Mesothelial cell of epicardium (in vitro differentiated cells): ENCODE data around the gene ADAM12. TPM values are rescaled to one million over a fixed set of nuclear protein-coding genes. Genes with fewer than 3 reads are reported as not detected.
A peak's percentile ranks its signal among the peaks of the same experiment; 100 is the strongest.

Source experiments
- DNase-seq, 2 experiments: peaks; one replicate each; pipeline ENCODE4 v3.0.0; 2021; ENCODE audit warnings: low spot score in 2 of 2; ENCODE audit not compliant: unreplicated experiment in 2 of 2
- H3K27ac Mint-ChIP-seq: 2 replicates; pipeline ENCODE4 v1.8.0; 2021; ENCODE audit warnings: mixed read lengths
- H3K27me3 Mint-ChIP-seq: 2 replicates; pipeline ENCODE4 v1.8.0; 2021; ENCODE audit warnings: low read depth, mixed read lengths
- H3K36me3 Mint-ChIP-seq: 2 replicates; pipeline ENCODE4 v1.8.0; 2021; ENCODE audit warnings: mixed read lengths
- H3K4me1 Mint-ChIP-seq: 2 replicates; pipeline ENCODE4 v1.8.0; 2021; ENCODE audit warnings: mixed read lengths
- H3K4me3 Mint-ChIP-seq: 2 replicates; pipeline ENCODE4 v1.8.0; 2021; ENCODE audit warnings: mild to moderate bottlenecking, moderate library complexity, mixed read lengths
- H3K9me3 Mint-ChIP-seq: 2 replicates; pipeline ENCODE4 v1.8.0; 2021; ENCODE audit warnings: mixed read lengths
- total RNA-seq: library from RNA; stranded (reverse); gene quantifications from 3 replicates; pipeline ENCODE4 v1.2.1, GENCODE V29; 2021
- TF ChIP-seq, protein P1 (sequence below): fragments of 200-600 bp; sonication (generic); IDR thresholded peaks from one replicate; pipeline ENCODE4 v1.5.0; 2021; ENCODE audit warnings: antibody characterized with exemption; ENCODE audit not compliant: unreplicated experiment

ADAM12 gene
- total RNA-seq, 1 donor from 2014 or later, result 13.3 TPM

DNA sequence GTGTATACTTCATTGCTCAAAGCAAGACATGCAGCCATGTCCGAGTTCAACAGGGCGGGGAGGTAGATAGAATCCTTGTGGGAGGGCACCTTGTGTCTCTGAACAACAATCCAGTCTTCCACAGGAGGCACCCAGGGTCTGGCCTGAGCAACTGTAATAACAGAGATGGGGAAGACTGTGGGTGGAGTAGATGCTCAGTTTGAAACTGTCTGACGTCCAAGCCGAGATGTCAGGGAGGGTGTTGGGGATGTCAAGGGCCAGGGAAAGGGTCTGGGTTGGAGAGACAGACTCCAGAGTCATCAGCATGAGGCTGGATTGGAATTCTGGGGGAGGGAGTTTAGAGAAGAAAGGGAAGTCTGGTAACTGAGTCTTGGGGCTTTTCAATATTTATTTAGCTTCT, 403.9 kb downstream of the ADAM12 start:
- peaks cover 12% of the 10 kb centered on the region for H3K4me1 Mint-ChIP-seq
- TF ChIP-seq, protein P1, sequence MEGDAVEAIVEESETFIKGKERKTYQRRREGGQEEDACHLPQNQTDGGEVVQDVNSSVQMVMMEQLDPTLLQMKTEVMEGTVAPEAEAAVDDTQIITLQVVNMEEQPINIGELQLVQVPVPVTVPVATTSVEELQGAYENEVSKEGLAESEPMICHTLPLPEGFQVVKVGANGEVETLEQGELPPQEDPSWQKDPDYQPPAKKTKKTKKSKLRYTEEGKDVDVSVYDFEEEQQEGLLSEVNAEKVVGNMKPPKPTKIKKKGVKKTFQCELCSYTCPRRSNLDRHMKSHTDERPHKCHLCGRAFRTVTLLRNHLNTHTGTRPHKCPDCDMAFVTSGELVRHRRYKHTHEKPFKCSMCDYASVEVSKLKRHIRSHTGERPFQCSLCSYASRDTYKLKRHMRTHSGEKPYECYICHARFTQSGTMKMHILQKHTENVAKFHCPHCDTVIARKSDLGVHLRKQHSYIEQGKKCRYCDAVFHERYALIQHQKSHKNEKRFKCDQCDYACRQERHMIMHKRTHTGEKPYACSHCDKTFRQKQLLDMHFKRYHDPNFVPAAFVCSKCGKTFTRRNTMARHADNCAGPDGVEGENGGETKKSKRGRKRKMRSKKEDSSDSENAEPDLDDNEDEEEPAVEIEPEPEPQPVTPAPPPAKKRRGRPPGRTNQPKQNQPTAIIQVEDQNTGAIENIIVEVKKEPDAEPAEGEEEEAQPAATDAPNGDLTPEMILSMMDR, result no peak
- no peak overlapping the region for H3K4me3 Mint-ChIP-seq
- H3K27ac Mint-ChIP-seq, result no peak overlapping the region
- no peaks in the 10 kb centered on the region for H3K9me3 Mint-ChIP-seq
- DNase-seq, result no peak
- no peaks in the 10 kb centered on the region for H3K27me3 Mint-ChIP-seq
- peaks cover 1% of the 10 kb centered on the region for H3K36me3 Mint-ChIP-seq

DNA sequence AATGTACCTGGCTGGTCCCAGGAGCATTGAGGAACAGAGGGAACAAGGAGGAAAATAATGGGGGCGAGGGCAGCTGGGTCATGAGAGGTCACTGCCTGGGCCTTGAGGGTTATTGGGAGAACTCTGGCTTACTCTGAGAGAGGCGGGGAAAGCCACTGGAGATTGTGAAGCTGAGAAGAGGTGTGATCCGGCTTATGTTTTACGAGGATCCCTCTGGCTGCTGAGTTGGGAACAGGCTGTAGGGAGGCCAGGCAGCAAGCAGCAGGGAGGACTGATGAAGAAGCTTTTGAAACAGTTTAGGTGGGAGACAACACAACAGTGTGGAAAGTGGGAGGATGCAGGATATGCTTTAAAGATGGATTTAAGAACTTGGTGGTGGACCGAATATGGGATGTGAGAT, 404.6 kb downstream of the ADAM12 start:
- TF ChIP-seq, protein P1, result no peak
- Mint-ChIP-seq H3K27me3 (no peaks in the 10 kb centered on the region), H3K27ac (no peak overlapping the region), H3K4me1 (peaks cover 12% of the 10 kb centered on the region), H3K36me3 (no peaks in the 10 kb centered on the region), H3K9me3 (no peaks in the 10 kb centered on the region), H3K4me3 (no peak overlapping the region)
- no peak for DNase-seq

DNA sequence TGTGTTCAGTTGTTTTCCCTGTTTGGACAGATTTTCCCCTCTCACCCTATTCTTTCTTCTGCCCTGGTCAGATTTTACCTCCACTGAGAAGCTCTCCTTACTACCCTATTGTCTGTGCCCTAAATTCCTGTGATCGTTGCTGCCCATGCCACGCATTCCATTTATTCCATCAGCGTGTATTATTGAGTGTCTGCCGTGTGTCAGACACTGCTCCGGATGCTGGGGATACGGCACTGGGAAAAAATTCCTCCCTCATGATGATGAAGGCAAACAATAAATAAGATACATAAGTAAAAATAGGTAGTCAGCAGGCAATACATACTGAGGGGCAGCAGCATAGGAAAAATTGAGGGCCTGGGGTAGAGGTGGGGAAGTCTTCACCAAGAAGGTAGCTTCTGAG, 405.1 kb downstream of the ADAM12 start:
- Mint-ChIP-seq H3K4me3 (no peak overlapping the region), H3K4me1 (peaks cover 12% of the 10 kb centered on the region), H3K9me3 (no peaks in the 10 kb centered on the region), H3K36me3 (no peaks in the 10 kb centered on the region), H3K27me3 (no peaks in the 10 kb centered on the region), H3K27ac (no peak overlapping the region)
- TF ChIP-seq, protein P1, result no peak
- no peak for DNase-seq

DNA sequence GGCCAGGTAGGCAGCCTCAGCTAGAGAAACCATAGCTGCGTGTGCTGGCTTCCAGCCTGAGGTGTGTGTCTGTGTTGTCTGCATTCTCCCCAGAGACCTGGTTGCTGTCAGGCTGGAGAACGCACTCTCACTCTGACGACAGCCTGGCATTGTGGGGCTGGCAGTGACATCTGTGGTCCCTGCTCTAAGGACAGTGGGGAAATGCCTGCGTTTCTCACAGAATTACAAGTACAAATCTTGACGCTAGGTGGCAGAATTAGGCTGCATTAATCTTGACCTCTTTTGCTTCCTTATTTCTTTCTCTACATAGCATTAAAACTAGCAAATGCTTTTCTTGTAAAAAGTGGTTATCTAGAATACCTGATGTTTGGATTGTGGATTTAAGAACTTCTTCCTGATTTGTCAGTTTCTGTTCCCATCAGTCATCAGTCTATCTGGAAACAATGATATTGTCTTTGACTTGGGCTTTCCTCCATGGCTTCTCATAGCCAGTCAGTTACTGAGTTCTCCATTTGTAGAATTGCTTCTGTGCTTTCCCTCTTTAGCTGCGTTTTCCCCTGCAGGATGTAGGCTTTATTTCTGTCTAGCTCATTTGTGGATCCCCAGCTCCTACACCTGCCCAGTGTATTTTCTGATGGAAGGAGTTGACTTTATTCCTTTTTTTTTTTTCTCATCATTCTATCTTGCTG, 405.9 kb downstream of the ADAM12 start:
- H3K4me3 Mint-ChIP-seq, result no peak overlapping the region
- TF ChIP-seq, protein P1, result peak; percentile 81
- DNase-seq, result no peak
- H3K36me3 Mint-ChIP-seq, result no peaks in the 10 kb centered on the region
- no peak overlapping the region for H3K27ac Mint-ChIP-seq
- H3K27me3 Mint-ChIP-seq, result no peaks in the 10 kb centered on the region
- peaks cover 12% of the 10 kb centered on the region for H3K4me1 Mint-ChIP-seq
- H3K9me3 Mint-ChIP-seq, result no peaks in the 10 kb centered on the region

DNA sequence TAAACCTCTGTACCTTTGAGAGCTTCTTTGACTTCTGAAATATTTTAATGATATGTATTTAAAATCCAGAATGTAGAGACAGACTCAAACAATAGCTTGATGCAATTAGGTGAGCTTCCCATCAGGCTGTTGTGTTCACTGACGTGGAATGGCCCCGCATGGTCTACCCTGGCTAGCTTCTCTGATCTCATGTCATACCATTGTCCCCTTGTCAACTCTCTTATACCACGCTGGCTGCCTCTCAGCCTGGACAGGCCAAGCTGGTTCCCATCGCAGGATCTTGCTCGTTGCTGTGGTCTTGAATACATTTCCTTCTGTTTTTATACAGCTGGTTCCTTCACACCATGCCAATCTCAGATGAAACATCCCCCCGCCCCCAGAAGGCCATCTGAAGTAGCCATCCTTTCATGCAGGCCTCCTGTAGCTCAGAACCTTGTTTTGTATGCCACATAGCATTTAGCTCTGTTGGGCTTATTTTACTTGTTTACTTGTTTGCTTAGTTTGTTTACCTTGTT, 407.7 kb downstream of the ADAM12 start:
- no peaks in the 10 kb centered on the region for H3K36me3 Mint-ChIP-seq
- H3K27me3 Mint-ChIP-seq, result no peaks in the 10 kb centered on the region
- H3K9me3 Mint-ChIP-seq, result peaks cover 7% of the 10 kb centered on the region
- peaks cover 12% of the 10 kb centered on the region for H3K4me1 Mint-ChIP-seq
- TF ChIP-seq, protein P1, result no peak
- no peak overlapping the region for H3K27ac Mint-ChIP-seq
- H3K4me3 Mint-ChIP-seq, result no peak overlapping the region
- no peak for DNase-seq

DNA sequence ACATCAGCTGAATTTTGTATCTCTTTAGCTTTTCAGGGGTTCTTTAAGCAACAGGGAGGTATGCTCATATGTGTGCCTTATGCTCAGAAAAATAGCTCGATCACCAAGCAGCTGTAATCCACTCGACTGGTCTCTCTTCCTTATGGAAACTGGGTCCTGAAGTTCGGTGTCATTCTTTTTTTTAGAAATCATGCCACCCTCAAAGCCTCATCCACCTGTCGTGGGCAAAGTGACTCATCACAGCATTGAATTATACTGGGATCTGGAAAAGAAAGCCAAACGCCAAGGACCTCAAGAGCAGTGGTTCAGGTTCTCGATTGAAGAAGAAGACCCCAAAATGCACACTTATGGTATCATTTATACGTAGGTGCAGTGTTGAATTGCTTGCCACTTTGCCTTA, 408.3 kb downstream of the ADAM12 start:
- Mint-ChIP-seq H3K4me1 (peaks cover 12% of the 10 kb centered on the region), H3K36me3 (no peaks in the 10 kb centered on the region), H3K27me3 (no peaks in the 10 kb centered on the region), H3K4me3 (no peak overlapping the region), H3K27ac (no peak overlapping the region), H3K9me3 (peaks cover 9% of the 10 kb centered on the region)
- DNase-seq, result no peak
- TF ChIP-seq, protein P1, result no peak
